Central memory CD8-positive, alpha-beta T cell (primary cell): Measurements from ENCODE around the gene ZNF695.
"Not testable (repeated sequence)": the region's sequence is repeated elsewhere in the genome, so short reads cannot be mapped to it uniquely, and the experiment has no call there.

ENCODE experiments used
- ATAC-seq: fragments of 150-1000 bp; cut with Tn5 transposase; replicated peaks from 2 replicates; pipeline ENCODE4 v1.10.0; 2022; ENCODE audit warnings: mild to moderate bottlenecking, moderate FRiP score, moderate number of reproducible peaks; ENCODE audit not compliant: poor library complexity, severe bottlenecking; ENCODE audit errors: extremely low read depth
- DNase-seq, 2 donors: peaks; one replicate each; pipeline ENCODE4 v3.0.0; 2021; ENCODE audit warnings: low spot score in 2 of 2
- H3K27ac Mint-ChIP-seq: one replicate; pipeline ENCODE4 v1.8.0; 2022; ENCODE audit warnings: low read depth, mild to moderate bottlenecking, moderate library complexity, mixed read lengths
- H3K27me3 Mint-ChIP-seq: one replicate; pipeline ENCODE4 v1.8.0; 2022; ENCODE audit warnings: mixed read lengths
- H3K36me3 Mint-ChIP-seq: one replicate; pipeline ENCODE4 v1.8.0; 2022; ENCODE audit warnings: mild to moderate bottlenecking, moderate library complexity, mixed read lengths; ENCODE audit not compliant: insufficient read depth
- H3K4me1 Mint-ChIP-seq: one replicate; pipeline ENCODE4 v1.8.0; 2022; ENCODE audit warnings: mixed read lengths
- H3K4me3 Mint-ChIP-seq: one replicate; pipeline ENCODE4 v1.8.0; 2022; ENCODE audit warnings: mild to moderate bottlenecking, moderate library complexity, mixed read lengths
- H3K9me3 Mint-ChIP-seq: one replicate; pipeline ENCODE4 v1.8.0; 2022; ENCODE audit warnings: mixed read lengths

The ZNF695 gene

DNA sequence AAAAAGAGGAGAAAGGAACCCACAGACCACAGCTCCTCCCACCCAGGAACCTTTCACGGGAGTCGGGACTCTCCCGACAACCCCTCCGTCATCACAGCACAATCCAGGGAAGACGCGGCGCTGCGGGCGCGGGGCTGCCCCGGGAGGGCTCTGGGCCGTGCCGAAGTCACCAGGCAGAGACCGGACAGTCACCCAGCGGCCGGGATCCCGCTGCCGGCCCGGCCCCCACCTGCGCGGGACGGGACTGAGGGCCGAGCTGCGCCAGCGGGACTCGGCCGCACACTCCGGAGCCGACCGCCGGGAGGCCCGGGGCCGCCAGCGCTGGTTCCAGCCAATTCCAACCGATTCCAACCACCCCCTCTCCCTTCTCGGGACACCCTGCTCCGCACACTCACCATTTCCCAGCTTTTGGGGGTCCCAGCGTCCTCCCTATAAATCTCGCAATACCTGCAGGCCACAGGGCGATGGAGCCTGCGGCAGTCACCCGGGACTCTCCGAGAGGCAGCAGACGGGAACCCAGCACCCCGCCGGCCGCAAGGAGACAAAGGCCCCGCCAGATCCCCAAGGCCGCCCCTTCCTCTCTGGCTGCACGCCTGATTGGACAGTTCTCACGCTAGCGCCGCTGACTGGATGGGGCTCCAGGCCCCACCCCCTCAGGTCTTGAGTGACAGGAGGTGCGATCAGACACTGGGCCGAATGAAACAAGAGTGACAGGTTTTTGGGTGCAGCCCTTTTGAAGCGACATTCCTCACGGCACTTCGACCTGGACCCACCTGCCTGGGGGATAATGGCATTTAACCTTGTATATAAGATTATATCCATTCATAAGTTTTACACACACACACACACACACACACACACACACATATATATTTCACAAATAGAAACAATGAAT is at the start of gene ZNF695:
ZNF695 (minus strand) TSS at position 547 of the 895 bp plus-strand sequence; CDS start at position 398, 149 bp downstream.
- peaks cover 7% of the 10 kb centered on the region for H3K9me3 Mint-ChIP-seq

DNA sequence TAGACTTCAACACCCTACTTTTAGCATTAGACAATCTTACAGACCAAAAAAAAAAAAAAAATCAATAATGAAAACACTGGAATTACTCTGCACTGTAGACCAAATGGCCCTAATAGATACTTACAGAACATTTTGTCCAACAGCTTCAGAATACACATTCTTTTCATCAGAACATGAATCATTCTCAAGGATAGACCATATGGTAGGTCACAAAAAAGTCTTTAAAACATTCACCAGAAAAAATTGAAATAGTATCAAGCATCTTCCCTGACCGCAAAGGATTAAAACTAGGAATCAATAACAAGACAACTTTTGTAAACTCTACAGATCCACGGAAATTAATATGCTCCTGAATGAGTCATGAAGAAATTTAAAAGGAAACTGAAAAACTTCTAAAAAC is 48.2 kb upstream of the ZNF695 start:
- Mint-ChIP-seq H3K27ac (no peak overlapping the region), H3K9me3 (peaks cover 25% of the 10 kb centered on the region), H3K4me3 (no peak overlapping the region), H3K4me1 (peaks cover 14% of the 10 kb centered on the region), H3K27me3 (no peaks in the 10 kb centered on the region), H3K36me3 (no peaks in the 10 kb centered on the region)
- no peak for ATAC-seq
- no peak for DNase-seq

More for the DNA sequence above, at the start of gene ZNF695:
- Mint-ChIP-seq H3K27ac (no peak within 1 kb of the TSS), H3K4me3 (peak within 1 kb of the TSS; percentile 77), H3K27me3 (peaks cover 36% of the 10 kb centered on the region), H3K36me3 (no peaks in the 10 kb centered on the region), H3K4me1 (peaks cover 5% of the 10 kb centered on the region)
- peak in 1 of 2 donors; percentile 13 for DNase-seq
- ATAC-seq, result peak; percentile 76

DNA sequence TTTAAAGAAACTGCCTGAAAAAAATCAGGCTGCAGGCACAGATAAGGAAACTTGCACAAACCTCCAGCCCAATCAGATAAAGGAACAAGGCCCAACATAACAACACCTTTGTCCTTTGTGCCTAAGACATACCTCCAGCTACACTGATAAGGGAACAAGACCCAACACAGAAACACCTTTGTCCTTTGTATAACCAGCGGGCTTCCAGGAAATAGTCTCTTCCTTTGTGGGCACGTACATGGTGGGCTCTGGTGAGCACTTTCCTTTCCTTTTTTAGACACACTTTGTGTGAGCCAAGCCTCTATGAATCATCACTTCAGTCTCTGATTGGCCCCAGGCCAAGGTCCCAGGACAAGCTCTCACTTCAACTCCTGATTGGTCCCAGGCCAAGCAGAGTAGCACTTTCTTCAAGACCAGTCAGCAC is 47.1 kb upstream of the ZNF695 start:
- no peak overlapping the region for H3K27ac Mint-ChIP-seq
- peaks cover 14% of the 10 kb centered on the region for H3K4me1 Mint-ChIP-seq
- ATAC-seq (no peak), DNase-seq (no peak)
- H3K36me3 Mint-ChIP-seq, result no peaks in the 10 kb centered on the region
- H3K27me3 Mint-ChIP-seq, result no peaks in the 10 kb centered on the region
- no peak overlapping the region for H3K4me3 Mint-ChIP-seq
- peaks cover 25% of the 10 kb centered on the region for H3K9me3 Mint-ChIP-seq

DNA sequence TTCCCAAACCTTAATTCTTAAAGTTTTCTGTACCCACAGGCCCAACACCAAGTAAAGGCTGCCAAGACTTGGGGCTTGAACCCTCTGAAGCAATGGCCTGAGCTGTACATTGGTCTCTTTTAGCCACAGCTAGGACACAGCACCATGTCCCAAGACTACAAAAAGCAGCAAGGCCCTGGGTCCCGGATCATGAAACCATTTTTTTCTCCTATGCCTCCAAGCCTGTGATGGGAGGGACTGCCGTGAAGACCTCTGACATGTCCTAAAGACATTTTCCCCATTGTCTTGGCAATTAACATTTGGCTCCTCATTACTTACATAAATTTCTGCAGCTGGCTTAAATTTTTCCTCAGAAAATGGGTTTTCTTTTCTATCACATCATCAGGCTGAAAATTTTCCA is 39.8 kb upstream of the ZNF695 start:
- H3K9me3 Mint-ChIP-seq, result peaks cover 31% of the 10 kb centered on the region
- no peak overlapping the region for H3K27ac Mint-ChIP-seq
- H3K4me1 Mint-ChIP-seq, result no peaks in the 10 kb centered on the region
- DNase-seq (no peak), ATAC-seq (no peak)
- peaks cover 2% of the 10 kb centered on the region for H3K36me3 Mint-ChIP-seq
- no peaks in the 10 kb centered on the region for H3K27me3 Mint-ChIP-seq
- H3K4me3 Mint-ChIP-seq, result no peak overlapping the region

GRCh38 chr1:247047260-247047659 is 39.4 kb upstream of the ZNF695 start:
- Mint-ChIP-seq H3K27ac (no peak overlapping the region), H3K4me1 (no peaks in the 10 kb centered on the region), H3K9me3 (peaks cover 34% of the 10 kb centered on the region), H3K4me3 (no peak overlapping the region), H3K27me3 (no peaks in the 10 kb centered on the region), H3K36me3 (peaks cover 2% of the 10 kb centered on the region)
- DNase-seq (no peak), ATAC-seq (no peak)

GRCh38 chr1:247043406-247043805 is 35.5 kb upstream of the ZNF695 start:
- H3K27me3 Mint-ChIP-seq, result no peaks in the 10 kb centered on the region
- H3K4me1 Mint-ChIP-seq, result no peaks in the 10 kb centered on the region
- H3K9me3 Mint-ChIP-seq, result peaks cover 24% of the 10 kb centered on the region
- no peak overlapping the region for H3K27ac Mint-ChIP-seq
- ATAC-seq, result no peak
- H3K36me3 Mint-ChIP-seq, result peaks cover 4% of the 10 kb centered on the region
- no peak overlapping the region for H3K4me3 Mint-ChIP-seq
- DNase-seq, result no peak

GRCh38 chr1:247037511-247038320 is 29.9 kb upstream of the ZNF695 start:
- H3K27ac Mint-ChIP-seq, result no peak overlapping the region
- H3K4me1 Mint-ChIP-seq, result no peaks in the 10 kb centered on the region
- H3K36me3 Mint-ChIP-seq, result peaks cover 8% of the 10 kb centered on the region
- no peaks in the 10 kb centered on the region for H3K27me3 Mint-ChIP-seq
- peaks cover 20% of the 10 kb centered on the region for H3K9me3 Mint-ChIP-seq
- no peak overlapping the region for H3K4me3 Mint-ChIP-seq
- no peak for ATAC-seq
- DNase-seq, result no peak

- H3K27ac Mint-ChIP-seq, H3K36me3 Mint-ChIP-seq, H3K4me1 Mint-ChIP-seq, ATAC-seq, H3K27me3 Mint-ChIP-seq, DNase-seq, H3K4me3 Mint-ChIP-seq: not testable (repeated sequence)
- peaks cover 19% of the 10 kb centered on the region for H3K9me3 Mint-ChIP-seq
Observed at GRCh38 chr1:247032306-247032705, 24.4 kb upstream of the ZNF695 start.

GRCh38 chr1:247024658-247025057 is 16.8 kb upstream of the ZNF695 start:
- H3K27ac Mint-ChIP-seq, H3K4me1 Mint-ChIP-seq, DNase-seq, ATAC-seq, H3K36me3 Mint-ChIP-seq, H3K4me3 Mint-ChIP-seq: not testable (repeated sequence)
- Mint-ChIP-seq H3K27me3 (peaks cover 17% of the 10 kb centered on the region), H3K9me3 (peaks cover 12% of the 10 kb centered on the region)

GRCh38 chr1:247013391-247013790 is 5.5 kb upstream of the ZNF695 start:
- Mint-ChIP-seq H3K4me3 (no peak overlapping the region), H3K36me3 (no peaks in the 10 kb centered on the region), H3K9me3 (peaks cover 10% of the 10 kb centered on the region), H3K27ac (no peak overlapping the region), H3K4me1 (no peaks in the 10 kb centered on the region), H3K27me3 (peaks cover 12% of the 10 kb centered on the region)
- no peak for ATAC-seq
- DNase-seq, result no peak

DNA sequence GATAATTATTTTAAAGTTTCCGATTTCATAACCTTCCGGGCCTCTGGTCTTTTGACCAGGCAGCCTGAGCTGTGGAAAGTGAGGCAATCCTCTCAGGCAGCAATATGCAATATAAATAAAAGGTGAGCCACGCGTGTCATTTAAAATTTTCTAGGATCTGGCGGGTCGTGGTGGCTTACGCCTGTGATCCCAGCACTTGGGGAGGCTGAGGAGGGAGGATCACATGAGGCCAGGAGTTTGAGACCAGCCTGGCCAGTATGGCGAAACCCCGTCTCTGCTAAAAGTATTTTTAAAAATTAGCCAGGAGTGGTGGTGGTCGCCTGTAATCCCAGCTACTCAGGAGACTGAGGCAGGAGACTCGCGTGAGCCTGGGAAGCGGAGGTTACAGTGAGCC is 546 bp upstream of the ZNF695 start:
- Mint-ChIP-seq H3K27ac (no peak overlapping the region), H3K27me3 (peaks cover 36% of the 10 kb centered on the region), H3K4me3 (peak overlapping the region; percentile 77), H3K9me3 (peaks cover 7% of the 10 kb centered on the region), H3K4me1 (peaks cover 5% of the 10 kb centered on the region), H3K36me3 (no peaks in the 10 kb centered on the region)
- ATAC-seq, result no peak
- DNase-seq, result no peak

GRCh38 chr1:247004081-247004480 is 3.8 kb downstream of the ZNF695 start:
- Mint-ChIP-seq H3K9me3 (peaks cover 18% of the 10 kb centered on the region), H3K27me3 (peaks cover 54% of the 10 kb centered on the region)
- not testable (repeated sequence) for ATAC-seq, H3K27ac Mint-ChIP-seq, H3K4me1 Mint-ChIP-seq, DNase-seq, H3K36me3 Mint-ChIP-seq, H3K4me3 Mint-ChIP-seq
